SK-N-SH treated with all-trans-retinoic acid at 6 μM for 48 hours (cell line): Measurements from ENCODE around the gene TRPM5.

Experiments
- ATAC-seq: fragments of 200-7000 bp; cut with Tn5 transposase; 3 replicates; pipeline ENCODE4 v1.9.1; 2020; ENCODE audit warnings: mild to moderate bottlenecking, moderate library complexity
- ARNTL ChIP-seq: fragments of 450-650 bp; formaldehyde crosslinking; IDR thresholded peaks from 2 replicates; pipeline ENCODE4 v1.5.0; 2020; ENCODE audit warnings: low read depth, mild to moderate bottlenecking, moderate library complexity, borderline replicate concordance
- BACH2 ChIP-seq: fragments of 250-450 bp; sonication (Bioruptor Pico); IDR thresholded peaks from 2 replicates; pipeline ENCODE4 v1.9.0; 2021; ENCODE audit warnings: mild to moderate bottlenecking, borderline replicate concordance
- CREB5 ChIP-seq: fragments of 250-450 bp; sonication (Bioruptor Pico); IDR thresholded peaks from 2 replicates; pipeline ENCODE4 v1.5.1; 2020; ENCODE audit warnings: low read depth, mild to moderate bottlenecking, moderate library complexity
- CSDC2 ChIP-seq: fragments of 250-450 bp; sonication (Bioruptor Pico); IDR thresholded peaks from 2 replicates; pipeline ENCODE4 v1.5.0; 2020; ENCODE audit warnings: mild to moderate bottlenecking, moderate library complexity
- CSRNP3 ChIP-seq: fragments of 250-450 bp; sonication (Bioruptor Pico); IDR thresholded peaks from 2 replicates; pipeline ENCODE4 v1.5.1; 2021; ENCODE audit warnings: mild to moderate bottlenecking, moderate library complexity
- ESRRG ChIP-seq: fragments of 250-450 bp; sonication (Bioruptor Pico); IDR thresholded peaks from 2 replicates; pipeline ENCODE4 v1.6.1; 2021; ENCODE audit warnings: mild to moderate bottlenecking
- ISL1 ChIP-seq: fragments of 250-450 bp; sonication (Bioruptor Pico); IDR thresholded peaks from 2 replicates; pipeline ENCODE4 v2.1.2; 2022; ENCODE audit warnings: mild to moderate bottlenecking, moderate library complexity
- OSR1 ChIP-seq: fragments of 250-450 bp; sonication (Bioruptor Pico); IDR thresholded peaks from 2 replicates; pipeline ENCODE4 v1.8.0; 2022; ENCODE audit warnings: moderate library complexity, mild to moderate bottlenecking, inconsistent platforms
- PATZ1 ChIP-seq: fragments of 250-450 bp; sonication (Bioruptor Pico); IDR thresholded peaks from 2 replicates; pipeline ENCODE4 v1.8.0; 2020; ENCODE audit warnings: mild to moderate bottlenecking, moderate library complexity, borderline replicate concordance
- POU6F1 ChIP-seq: fragments of 250-450 bp; sonication (Bioruptor Pico); IDR thresholded peaks from 2 replicates; pipeline ENCODE4 v1.8.0; 2021; ENCODE audit warnings: low read depth, mild to moderate bottlenecking, moderate library complexity, borderline replicate concordance
- PPARA ChIP-seq: fragments of 250-450 bp; sonication (Bioruptor Pico); IDR thresholded peaks from 2 replicates; pipeline ENCODE4 v1.5.0; 2020; ENCODE audit warnings: mild to moderate bottlenecking, borderline replicate concordance
- RARB ChIP-seq: fragments of 250-450 bp; sonication (Bioruptor Pico); IDR thresholded peaks from 2 replicates; pipeline ENCODE4 v1.8.0; 2021; ENCODE audit warnings: mild to moderate bottlenecking, moderate library complexity
- SNAI2 ChIP-seq: fragments of 250-450 bp; sonication (Bioruptor Pico); IDR thresholded peaks from 2 replicates; pipeline ENCODE4 v1.5.0; 2020; ENCODE audit warnings: mild to moderate bottlenecking, moderate library complexity
- TCF4 ChIP-seq: fragments of 250-450 bp; sonication (Bioruptor Pico); IDR thresholded peaks from 2 replicates; pipeline ENCODE4 v1.8.0; 2021; ENCODE audit warnings: mild to moderate bottlenecking, moderate library complexity, borderline replicate concordance
- TOX ChIP-seq: fragments of 250-450 bp; sonication (Bioruptor Pico); IDR thresholded peaks from 2 replicates; pipeline ENCODE4 v1.8.0; 2021; ENCODE audit warnings: mild to moderate bottlenecking, moderate library complexity, borderline replicate concordance
- ZC3H10 ChIP-seq: fragments of 250-450 bp; sonication (Bioruptor Pico); IDR thresholded peaks from 2 replicates; pipeline ENCODE4 v1.5.1; 2021; ENCODE audit warnings: mild to moderate bottlenecking, moderate library complexity
- ZFP3 ChIP-seq: fragments of 250-450 bp; sonication (Bioruptor Pico); IDR thresholded peaks from 2 replicates; pipeline ENCODE4 v1.5.0; 2020; ENCODE audit warnings: mild to moderate bottlenecking, moderate library complexity
- ZFP30 ChIP-seq: fragments of 450-650 bp; formaldehyde crosslinking; IDR thresholded peaks from 2 replicates; pipeline ENCODE4 v1.5.0; 2022; ENCODE audit warnings: mild to moderate bottlenecking, moderate library complexity
- ZNF70 ChIP-seq: fragments of 450-650 bp; formaldehyde crosslinking; IDR thresholded peaks from 2 replicates; pipeline ENCODE4 v1.5.0; 2020; ENCODE audit warnings: mild to moderate bottlenecking, moderate library complexity

The TRPM5 gene

GRCh38 chr11:2462543-2462985 lies 18.2 kb upstream of the TRPM5 start:
- TF ChIP-seq PPARA (no peak), ESRRG (no peak), PATZ1 (CRISPR knock-in tag) (no peak), SNAI2 (no peak), BACH2 (no peak)
- TF ChIP-seq, all 23 proteins: peak for 0
- ATAC-seq = no peak

GRCh38 chr11:2461956-2462542 lies 17.7 kb upstream of the TRPM5 start:
- no peak for ATAC-seq
- TF ChIP-seq CREB5 (CRISPR knock-in tag) (no peak), CSDC2 (no peak), CSRNP3 (CRISPR knock-in tag) (no peak), ESRRG (no peak), ARNTL (CRISPR knock-in tag) (no peak), POU6F1 (CRISPR knock-in tag) (no peak), OSR1 (CRISPR knock-in tag) (no peak)
- TF ChIP-seq, all 23 proteins: peak for 0

GRCh38 chr11:2461253-2461955 lies 17.1 kb upstream of the TRPM5 start:
- TF ChIP-seq OSR1 (CRISPR knock-in tag) (no peak), ESRRG (no peak), TCF4 (CRISPR knock-in tag) (no peak), ZFP3 (CRISPR knock-in tag) (no peak), PPARA (no peak), CREB5 (CRISPR knock-in tag) (no peak), ZNF70 (no peak)
- ATAC-seq = no peak

GRCh38 chr11:2460540-2461252 lies 16.4 kb upstream of the TRPM5 start:
- ATAC-seq = no peak
- TF ChIP-seq ISL1 (CRISPR knock-in tag) (no peak), ZC3H10 (CRISPR knock-in tag) (no peak), TCF4 (CRISPR knock-in tag) (no peak), ZNF70 (no peak), OSR1 (CRISPR knock-in tag) (no peak), ARNTL (CRISPR knock-in tag) (no peak), BACH2 (no peak), ZFP30 (CRISPR knock-in tag) (no peak), PATZ1 (CRISPR knock-in tag) (no peak), RARB (CRISPR knock-in tag) (no peak), PPARA (no peak), CSDC2 (no peak), ESRRG (no peak), TOX (no peak)
